Measurements from ENCODE around the gene MOGAT2. TPM values are rescaled to one million over a fixed set of nuclear protein-coding genes. Genes with fewer than 3 reads are reported as not detected.
A peak's percentile ranks its signal among the peaks of the same experiment; 100 is the strongest.

Gene MOGAT2
- total and polyA plus RNA-seq, 2 of the 13 experiments (the other 11 are each of a cell fraction or from before 2014, with no cell fraction given): 27.2 to 27.8 TPM

DNA sequence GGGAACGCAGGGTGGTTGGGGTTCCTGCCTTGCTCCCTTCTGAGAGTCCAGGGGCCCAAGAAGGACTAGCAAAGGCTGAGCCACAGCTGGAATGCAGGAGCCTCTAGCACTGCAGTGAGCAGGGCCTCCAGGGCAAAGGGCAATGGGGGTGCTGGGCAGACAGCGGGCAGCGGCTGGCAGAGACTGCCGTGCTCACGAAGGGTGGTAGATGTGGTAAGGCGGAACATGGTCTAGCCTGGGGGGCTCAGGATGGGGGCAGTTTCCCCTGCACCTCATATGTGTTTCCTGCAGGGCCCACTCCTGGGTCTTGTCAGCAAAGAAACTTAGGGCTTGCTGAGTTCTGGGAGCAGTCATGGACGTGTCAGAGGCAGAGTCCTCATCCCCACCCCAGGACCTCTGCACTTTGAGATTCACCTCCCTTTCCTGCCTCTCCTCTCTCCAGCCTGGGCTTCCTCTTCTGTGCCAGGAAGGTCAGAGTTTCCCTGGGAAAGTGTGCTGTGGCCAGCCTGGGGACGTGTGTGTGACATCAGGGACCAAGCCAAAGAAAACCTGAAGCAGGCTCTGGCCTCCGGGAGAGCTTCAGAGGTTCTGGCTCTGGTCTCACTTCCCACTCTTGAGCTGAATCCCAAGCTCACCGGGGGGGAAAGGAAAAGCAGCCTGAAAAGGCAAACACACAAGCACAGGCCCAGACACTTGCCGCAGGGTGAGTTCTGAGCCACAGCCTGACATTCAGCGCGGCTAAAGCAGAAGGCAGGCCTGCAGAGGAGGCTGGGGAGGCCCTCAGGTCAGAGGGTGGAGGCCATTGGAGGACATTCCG is 4.4 kb downstream of the MOGAT2 start (continued):
- TF ChIP-seq, protein P1, sequence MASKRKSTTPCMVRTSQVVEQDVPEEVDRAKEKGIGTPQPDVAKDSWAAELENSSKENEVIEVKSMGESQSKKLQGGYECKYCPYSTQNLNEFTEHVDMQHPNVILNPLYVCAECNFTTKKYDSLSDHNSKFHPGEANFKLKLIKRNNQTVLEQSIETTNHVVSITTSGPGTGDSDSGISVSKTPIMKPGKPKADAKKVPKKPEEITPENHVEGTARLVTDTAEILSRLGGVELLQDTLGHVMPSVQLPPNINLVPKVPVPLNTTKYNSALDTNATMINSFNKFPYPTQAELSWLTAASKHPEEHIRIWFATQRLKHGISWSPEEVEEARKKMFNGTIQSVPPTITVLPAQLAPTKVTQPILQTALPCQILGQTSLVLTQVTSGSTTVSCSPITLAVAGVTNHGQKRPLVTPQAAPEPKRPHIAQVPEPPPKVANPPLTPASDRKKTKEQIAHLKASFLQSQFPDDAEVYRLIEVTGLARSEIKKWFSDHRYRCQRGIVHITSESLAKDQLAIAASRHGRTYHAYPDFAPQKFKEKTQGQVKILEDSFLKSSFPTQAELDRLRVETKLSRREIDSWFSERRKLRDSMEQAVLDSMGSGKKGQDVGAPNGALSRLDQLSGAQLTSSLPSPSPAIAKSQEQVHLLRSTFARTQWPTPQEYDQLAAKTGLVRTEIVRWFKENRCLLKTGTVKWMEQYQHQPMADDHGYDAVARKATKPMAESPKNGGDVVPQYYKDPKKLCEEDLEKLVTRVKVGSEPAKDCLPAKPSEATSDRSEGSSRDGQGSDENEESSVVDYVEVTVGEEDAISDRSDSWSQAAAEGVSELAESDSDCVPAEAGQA (IDR thresholded peaks at IDR 0.05; ENCODE audit: low read depth): no peak
- TF ChIP-seq, protein P1 (CRISPR knock-in tag; IDR thresholded peaks at IDR 0.05; ENCODE audit: borderline replicate concordance): no peak
- no peak for TF ChIP-seq ZNF441 (CRISPR knock-in tag; IDR thresholded peaks at IDR 0.05; ENCODE audit: borderline replicate concordance)
- no peak for TF ChIP-seq ZNF33A (CRISPR knock-in tag; IDR thresholded peaks at IDR 0.05; ENCODE audit: borderline replicate concordance)
- TF ChIP-seq SCMH1 (CRISPR knock-in tag; IDR thresholded peaks at IDR 0.05; ENCODE audit: borderline replicate concordance): no peak
- TF ChIP-seq, protein P2, sequence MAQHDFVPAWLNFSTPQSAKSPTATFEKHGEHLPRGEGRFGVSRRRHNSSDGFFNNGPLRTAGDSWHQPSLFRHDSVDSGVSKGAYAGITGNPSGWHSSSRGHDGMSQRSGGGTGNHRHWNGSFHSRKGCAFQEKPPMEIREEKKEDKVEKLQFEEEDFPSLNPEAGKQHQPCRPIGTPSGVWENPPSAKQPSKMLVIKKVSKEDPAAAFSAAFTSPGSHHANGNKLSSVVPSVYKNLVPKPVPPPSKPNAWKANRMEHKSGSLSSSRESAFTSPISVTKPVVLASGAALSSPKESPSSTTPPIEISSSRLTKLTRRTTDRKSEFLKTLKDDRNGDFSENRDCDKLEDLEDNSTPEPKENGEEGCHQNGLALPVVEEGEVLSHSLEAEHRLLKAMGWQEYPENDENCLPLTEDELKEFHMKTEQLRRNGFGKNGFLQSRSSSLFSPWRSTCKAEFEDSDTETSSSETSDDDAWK (CRISPR knock-in tag; IDR thresholded peaks at IDR 0.05): no peak
- no peak for TF ChIP-seq ZNF260 (CRISPR knock-in tag; IDR thresholded peaks at IDR 0.05; ENCODE audit: borderline replicate concordance, low read depth)
- no peak for TF ChIP-seq ZNF605 (CRISPR knock-in tag; IDR thresholded peaks at IDR 0.05)
- TF ChIP-seq SAFB2 (CRISPR knock-in tag; IDR thresholded peaks at IDR 0.05; ENCODE audit: borderline replicate concordance, low read depth): no peak
- TF ChIP-seq YEATS2 (CRISPR knock-in tag; IDR thresholded peaks at IDR 0.05; ENCODE audit: borderline replicate concordance): no peak
- TF ChIP-seq NCOA5 (CRISPR knock-in tag; IDR thresholded peaks at IDR 0.05): no peak
- TF ChIP-seq CBX1 (IDR thresholded peaks at IDR 0.05; ENCODE audit: low read depth): peak; percentile 56
- TF ChIP-seq, protein P3, sequence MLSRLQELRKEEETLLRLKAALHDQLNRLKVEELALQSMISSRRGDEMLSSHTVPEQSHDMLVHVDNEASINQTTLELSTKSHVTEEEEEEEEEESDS (CRISPR knock-in tag; IDR thresholded peaks at IDR 0.05; ENCODE audit: borderline replicate concordance): no peak
- TF ChIP-seq, protein P4, sequence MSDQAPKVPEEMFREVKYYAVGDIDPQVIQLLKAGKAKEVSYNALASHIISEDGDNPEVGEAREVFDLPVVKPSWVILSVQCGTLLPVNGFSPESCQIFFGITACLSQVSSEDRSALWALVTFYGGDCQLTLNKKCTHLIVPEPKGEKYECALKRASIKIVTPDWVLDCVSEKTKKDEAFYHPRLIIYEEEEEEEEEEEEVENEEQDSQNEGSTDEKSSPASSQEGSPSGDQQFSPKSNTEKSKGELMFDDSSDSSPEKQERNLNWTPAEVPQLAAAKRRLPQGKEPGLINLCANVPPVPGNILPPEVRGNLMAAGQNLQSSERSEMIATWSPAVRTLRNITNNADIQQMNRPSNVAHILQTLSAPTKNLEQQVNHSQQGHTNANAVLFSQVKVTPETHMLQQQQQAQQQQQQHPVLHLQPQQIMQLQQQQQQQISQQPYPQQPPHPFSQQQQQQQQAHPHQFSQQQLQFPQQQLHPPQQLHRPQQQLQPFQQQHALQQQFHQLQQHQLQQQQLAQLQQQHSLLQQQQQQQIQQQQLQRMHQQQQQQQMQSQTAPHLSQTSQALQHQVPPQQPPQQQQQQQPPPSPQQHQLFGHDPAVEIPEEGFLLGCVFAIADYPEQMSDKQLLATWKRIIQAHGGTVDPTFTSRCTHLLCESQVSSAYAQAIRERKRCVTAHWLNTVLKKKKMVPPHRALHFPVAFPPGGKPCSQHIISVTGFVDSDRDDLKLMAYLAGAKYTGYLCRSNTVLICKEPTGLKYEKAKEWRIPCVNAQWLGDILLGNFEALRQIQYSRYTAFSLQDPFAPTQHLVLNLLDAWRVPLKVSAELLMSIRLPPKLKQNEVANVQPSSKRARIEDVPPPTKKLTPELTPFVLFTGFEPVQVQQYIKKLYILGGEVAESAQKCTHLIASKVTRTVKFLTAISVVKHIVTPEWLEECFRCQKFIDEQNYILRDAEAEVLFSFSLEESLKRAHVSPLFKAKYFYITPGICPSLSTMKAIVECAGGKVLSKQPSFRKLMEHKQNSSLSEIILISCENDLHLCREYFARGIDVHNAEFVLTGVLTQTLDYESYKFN (CRISPR knock-in tag; conservative IDR thresholded peaks at IDR 0.05): peak; percentile 81
- TF ChIP-seq, protein P5, sequence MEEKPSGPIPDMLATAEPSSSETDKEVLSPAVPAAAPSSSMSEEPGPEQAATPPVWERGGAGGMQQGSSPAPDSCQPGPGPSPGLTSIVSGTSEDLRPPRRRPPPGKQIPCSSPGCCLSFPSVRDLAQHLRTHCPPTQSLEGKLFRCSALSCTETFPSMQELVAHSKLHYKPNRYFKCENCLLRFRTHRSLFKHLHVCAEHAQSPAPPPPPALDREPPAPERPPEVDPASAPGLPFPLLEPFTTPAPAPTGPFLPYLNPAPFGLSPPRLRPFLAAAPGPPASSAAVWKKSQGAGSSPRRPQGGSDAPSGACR (CRISPR knock-in tag; IDR thresholded peaks at IDR 0.05): no peak; the same call in 1 of the 2 replicates
- no peak for TF ChIP-seq PHF5A (CRISPR knock-in tag; IDR thresholded peaks at IDR 0.05; ENCODE audit: low read depth, unreplicated experiment)
- TF ChIP-seq NFKB2 (CRISPR knock-in tag; IDR thresholded peaks at IDR 0.05; ENCODE audit: borderline replicate concordance): 0 out of 2 replicates have a peak, but pooled peaks have one; percentile 31
